H7 (cell line): ENCODE measurements around the gene SHROOM3. TPM values are rescaled to one million over a fixed set of nuclear protein-coding genes. Genes with fewer than 3 reads are reported as not detected.

Experiments used
- DNase-seq: peaks from one replicate; pipeline ENCODE4 v3.0.0; 2012
- H3K27me3 ChIP-seq: 2 replicates; pipeline ENCODE4 v1.6.0; 2011; ENCODE audit warnings: mild to moderate bottlenecking, low read length; ENCODE audit not compliant: control insufficient read depth, insufficient read depth
- H3K36me3 ChIP-seq: replicated peaks from 2 replicates; pipeline ENCODE4 v1.5.1; 2011; ENCODE audit warnings: low read length; ENCODE audit not compliant: control insufficient read depth, insufficient read depth
- H3K4me3 ChIP-seq: 2 replicates; pipeline ENCODE4 v1.5.1; 2011; ENCODE audit warnings: low read depth, mild to moderate bottlenecking, control low read depth, low read length, moderate library complexity; ENCODE audit not compliant: insufficient read depth
- total RNA-seq: library from RNA; depleted of rRNA; stranded (reverse); fragments of >200 nt; shearing (Covaris generic); gene quantifications from 2 replicates; pipeline ENCODE4 v1.2.3, GENCODE V29; 2014

The SHROOM3 gene
- total RNA-seq, 1 experiment from 2014 or later, result 52.8 TPM

- Histone ChIP-seq H3K4me3 (no peak overlapping the region), H3K27me3 (no peaks in the 10 kb centered on the region), H3K36me3 (no peaks in the 10 kb centered on the region)
- no peak for DNase-seq
Observed at GRCh38 chr4:76531597-76531996, 96.6 kb downstream of the SHROOM3 start.

- no peaks in the 10 kb centered on the region for H3K27me3 ChIP-seq
- no peak for DNase-seq
- no peaks in the 10 kb centered on the region for H3K36me3 ChIP-seq
- H3K4me3 ChIP-seq, result no peak overlapping the region
Observed at GRCh38 chr4:76532805-76533204, 97.8 kb downstream of the SHROOM3 start.

- Histone ChIP-seq H3K36me3 (no peaks in the 10 kb centered on the region), H3K4me3 (no peak overlapping the region), H3K27me3 (no peaks in the 10 kb centered on the region)
- DNase-seq, result no peak
Observed at GRCh38 chr4:76533314-76533713, 98.3 kb downstream of the SHROOM3 start.

- H3K36me3 ChIP-seq, result no peaks in the 10 kb centered on the region
- H3K27me3 ChIP-seq, result no peaks in the 10 kb centered on the region
- no peak for DNase-seq
- H3K4me3 ChIP-seq, result no peak overlapping the region
Observed at GRCh38 chr4:76535603-76536372, 100.8 kb downstream of the SHROOM3 start.

GRCh38 chr4:76536373-76536689 lies 101.3 kb downstream of the SHROOM3 start:
- no peaks in the 10 kb centered on the region for H3K36me3 ChIP-seq
- no peak for DNase-seq
- no peak overlapping the region for H3K4me3 ChIP-seq
- no peaks in the 10 kb centered on the region for H3K27me3 ChIP-seq

- Histone ChIP-seq H3K36me3 (no peaks in the 10 kb centered on the region), H3K4me3 (no peak overlapping the region), H3K27me3 (no peaks in the 10 kb centered on the region)
- no peak for DNase-seq
Observed at GRCh38 chr4:76538296-76538695, 103.3 kb downstream of the SHROOM3 start.

GRCh38 chr4:76539979-76540378 lies 105.0 kb downstream of the SHROOM3 start:
- DNase-seq, result no peak
- Histone ChIP-seq H3K27me3 (no peaks in the 10 kb centered on the region), H3K36me3 (no peaks in the 10 kb centered on the region), H3K4me3 (no peak overlapping the region)

- Histone ChIP-seq H3K4me3 (no peak overlapping the region), H3K27me3 (no peaks in the 10 kb centered on the region), H3K36me3 (no peaks in the 10 kb centered on the region)
- DNase-seq, result no peak
Observed at GRCh38 chr4:76540486-76540885, 105.5 kb downstream of the SHROOM3 start.

GRCh38 chr4:76543378-76543777 lies 108.3 kb downstream of the SHROOM3 start:
- DNase-seq, result no peak
- no peaks in the 10 kb centered on the region for H3K27me3 ChIP-seq
- H3K4me3 ChIP-seq, result no peak overlapping the region
- no peaks in the 10 kb centered on the region for H3K36me3 ChIP-seq

- H3K36me3 ChIP-seq, result no peaks in the 10 kb centered on the region
- DNase-seq, result no peak
- no peak overlapping the region for H3K4me3 ChIP-seq
- no peaks in the 10 kb centered on the region for H3K27me3 ChIP-seq
Observed at GRCh38 chr4:76544725-76545124, 109.7 kb downstream of the SHROOM3 start.

- H3K36me3 ChIP-seq, result no peaks in the 10 kb centered on the region
- H3K4me3 ChIP-seq, result no peak overlapping the region
- no peak for DNase-seq
- H3K27me3 ChIP-seq, result no peaks in the 10 kb centered on the region
Observed at GRCh38 chr4:76545226-76545884, 110.3 kb downstream of the SHROOM3 start.

- DNase-seq, result no peak
- Histone ChIP-seq H3K4me3 (no peak overlapping the region), H3K36me3 (no peaks in the 10 kb centered on the region)
Observed at GRCh38 chr4:76546327-76546726, 111.3 kb downstream of the SHROOM3 start.

GRCh38 chr4:76546759-76547742 lies 112.0 kb downstream of the SHROOM3 start:
- no peaks in the 10 kb centered on the region for H3K27me3 ChIP-seq
- H3K36me3 ChIP-seq, result no peaks in the 10 kb centered on the region
- no peak overlapping the region for H3K4me3 ChIP-seq
- no peak for DNase-seq

More at GRCh38 chr4:76546327-76546726, 111.3 kb downstream of the SHROOM3 start:
- no peaks in the 10 kb centered on the region for H3K27me3 ChIP-seq

GRCh38 chr4:76548704-76549103 lies 113.7 kb downstream of the SHROOM3 start:
- Histone ChIP-seq H3K27me3 (no peaks in the 10 kb centered on the region), H3K36me3 (no peaks in the 10 kb centered on the region)

More at GRCh38 chr4:76548704-76549103, 113.7 kb downstream of the SHROOM3 start:
- no peak overlapping the region for H3K4me3 ChIP-seq
- no peak for DNase-seq
